Liver (tissue), 9 donors: ENCODE data around the gene TOGARAM2. TPM values are rescaled to one million over a fixed set of nuclear protein-coding genes. Genes with fewer than 3 reads are reported as not detected.

Source experiments
- DNase-seq: peaks from one replicate; pipeline ENCODE4 v3.0.0-alpha.2; 2017; ENCODE audit warnings: low spot score
- H3K27ac ChIP-seq, 2 donors: one replicate each; pipeline ENCODE4 v1.7.0; 2013; ENCODE audit warnings: inconsistent platforms in 2 of 2, low read length in 2 of 2, control low read depth in 1 of 2, low read depth in 1 of 2, mild to moderate bottlenecking in 1 of 2
- H3K27me3 ChIP-seq, 4 donors: one replicate each; pipeline versions ENCODE4 v1.6.1 to v1.7.0; 2013; ENCODE audit warnings: low read length in 3 of 4, inconsistent platforms in 1 of 4, mild to moderate bottlenecking in 1 of 4, moderate library complexity in 1 of 4; ENCODE audit not compliant: control insufficient read depth in 4 of 4, insufficient read depth in 4 of 4
- H3K36me3 ChIP-seq, 4 donors: one replicate each; pipeline versions ENCODE4 v1.6.1 to v1.7.0; 2013; ENCODE audit warnings: low read length in 3 of 4, mild to moderate bottlenecking in 3 of 4, low read depth in 1 of 4, moderate library complexity in 1 of 4; ENCODE audit not compliant: control insufficient read depth in 4 of 4, insufficient read depth in 3 of 4
- H3K4me1 ChIP-seq, 4 donors: one replicate each; pipeline versions ENCODE4 v1.6.1 to v1.7.0; 2013; ENCODE audit warnings: low read length in 3 of 4, mild to moderate bottlenecking in 3 of 4, moderate library complexity in 1 of 4; ENCODE audit not compliant: control insufficient read depth in 4 of 4, insufficient read depth in 4 of 4
- H3K4me3 ChIP-seq, 3 donors: one replicate each; pipeline versions ENCODE4 v1.6.1 to v1.7.0; 2013; ENCODE audit warnings: low read length in 3 of 3, control low read depth in 1 of 3, low read depth in 1 of 3, mild to moderate bottlenecking in 1 of 3
- H3K9ac ChIP-seq, 2 donors: one replicate each; pipeline ENCODE4 v1.7.0; 2013; ENCODE audit warnings: low read length in 2 of 2, mild to moderate bottlenecking in 2 of 2, moderate library complexity in 2 of 2, control low read depth in 1 of 2, low read depth in 1 of 2
- H3K9me3 ChIP-seq, 4 donors: one replicate each; pipeline versions ENCODE4 v1.6.1 to v1.7.0; 2013; ENCODE audit warnings: low read length in 3 of 4; ENCODE audit not compliant: control insufficient read depth in 4 of 4
- CTCF ChIP-seq: fragments of 150-350 bp; IDR thresholded peaks from 2 replicates; pipeline ENCODE4 v1.5.1; 2017; ENCODE audit warnings: improper control_type of control experiment, low read depth, low read length; ENCODE audit not compliant: missing input control
- EGR1 ChIP-seq, 2 donors: IDR thresholded peaks; 2 replicates each; pipeline ENCODE4 v1.6.1; 2016 to 2018; ENCODE audit warnings: antibody characterized with exemption in 2 of 2, low read depth in 2 of 2
- FOXA1 ChIP-seq: IDR thresholded peaks from 2 replicates; pipeline ENCODE4 v1.6.1; 2016; ENCODE audit warnings: antibody characterized with exemption
- FOXA2 ChIP-seq: IDR thresholded peaks from 2 replicates; pipeline ENCODE4 v1.6.1; 2016; ENCODE audit warnings: antibody characterized with exemption
- GABPA ChIP-seq, 2 donors: IDR thresholded peaks in 1 of 2; conservative IDR thresholded peaks in 1 of 2; 2 replicates each; pipeline ENCODE4 v1.6.1; 2016; ENCODE audit warnings: antibody characterized with exemption in 2 of 2, mild to moderate bottlenecking in 1 of 2, moderate library complexity in 1 of 2
- HNF4G ChIP-seq: IDR thresholded peaks from 2 replicates; pipeline ENCODE4 v1.6.1; 2016; ENCODE audit warnings: antibody characterized with exemption
- JUND ChIP-seq, 2 donors: IDR thresholded peaks; 2 replicates each; pipeline ENCODE4 v1.6.1; 2016; ENCODE audit warnings: antibody characterized with exemption in 2 of 2
- NR2F2 ChIP-seq: IDR thresholded peaks from 2 replicates; pipeline ENCODE4 v1.6.1; 2016; ENCODE audit warnings: antibody characterized with exemption
- RXRA ChIP-seq, 2 donors: IDR thresholded peaks; 2 replicates each; pipeline ENCODE4 v1.6.1; 2017 to 2018; ENCODE audit warnings: antibody characterized with exemption in 2 of 2, mild to moderate bottlenecking in 1 of 2
- TAF1 ChIP-seq: conservative IDR thresholded peaks from 2 replicates; pipeline ENCODE4 v1.6.1; 2016; ENCODE audit warnings: antibody characterized with exemption, mild to moderate bottlenecking
- ZBTB33 ChIP-seq: IDR thresholded peaks from 2 replicates; pipeline ENCODE4 v1.6.1; 2016; ENCODE audit warnings: antibody characterized with exemption
- WGBS: extraction: QIAGEN DNeasy Blood & Tissue Kit; methylation state at CpG from one replicate; pipeline ENCODE4 v1.1.7; 2013; 5-methylcytosine and 5-hydroxymethylcytosine counted together
- polyA plus RNA-seq, 2 donors: library from polyadenylated mRNA; stranded (reverse) in 1 of 2; unstranded in 1 of 2; fragments of 200-250 nt in 1 of 2; fragments of >200 nt in 1 of 2; fragmentation: Nextera tagmentation in 1 of 2; extraction: Ambion mirVana in 1 of 2; gene quantifications; one replicate each; pipeline versions ENCODE4 v1.2.1 to v1.2.3, GENCODE V29; 2013 to 2015
- total RNA-seq, 2 donors: library from RNA; depleted of rRNA; stranded (reverse); fragments of >200 nt; gene quantifications; one replicate each; pipeline ENCODE4 v1.2.3, GENCODE V29; 2014
- TF ChIP-seq, protein P1 (sequence below): IDR thresholded peaks from 2 replicates; pipeline ENCODE4 v1.6.1; 2016; ENCODE audit warnings: antibody characterized with exemption, mild to moderate bottlenecking
- donor health status: healthy.
- donor health status: healthy.
- donor health status: healthy.
- donor health status: healthy.
- donor health status: healthy.

TOGARAM2 gene
- total and polyA plus RNA-seq, 4 donors = 0.15 to 0.42 (median 0.19) TPM; not detected in 1

DNA sequence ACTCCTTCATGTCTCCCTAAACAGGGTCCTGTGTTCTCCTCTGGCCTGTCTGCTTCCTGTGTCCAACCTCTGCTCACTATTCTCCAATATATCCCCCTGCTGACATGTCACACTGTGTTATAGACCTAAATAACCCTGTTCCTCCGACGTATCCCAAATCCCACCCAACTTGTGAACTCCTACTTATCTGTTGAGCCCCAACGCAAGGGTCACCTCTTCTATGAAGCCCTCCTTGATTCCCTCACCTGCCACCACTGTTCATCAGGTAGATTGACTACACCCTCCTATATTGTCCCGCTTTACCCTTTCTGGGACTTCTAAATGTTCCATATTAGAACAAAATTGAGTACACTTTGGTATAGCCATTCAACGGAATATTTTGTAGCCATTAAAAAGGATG is 51.1 kb downstream of the TOGARAM2 start (continued):
- TF ChIP-seq, protein P1, sequence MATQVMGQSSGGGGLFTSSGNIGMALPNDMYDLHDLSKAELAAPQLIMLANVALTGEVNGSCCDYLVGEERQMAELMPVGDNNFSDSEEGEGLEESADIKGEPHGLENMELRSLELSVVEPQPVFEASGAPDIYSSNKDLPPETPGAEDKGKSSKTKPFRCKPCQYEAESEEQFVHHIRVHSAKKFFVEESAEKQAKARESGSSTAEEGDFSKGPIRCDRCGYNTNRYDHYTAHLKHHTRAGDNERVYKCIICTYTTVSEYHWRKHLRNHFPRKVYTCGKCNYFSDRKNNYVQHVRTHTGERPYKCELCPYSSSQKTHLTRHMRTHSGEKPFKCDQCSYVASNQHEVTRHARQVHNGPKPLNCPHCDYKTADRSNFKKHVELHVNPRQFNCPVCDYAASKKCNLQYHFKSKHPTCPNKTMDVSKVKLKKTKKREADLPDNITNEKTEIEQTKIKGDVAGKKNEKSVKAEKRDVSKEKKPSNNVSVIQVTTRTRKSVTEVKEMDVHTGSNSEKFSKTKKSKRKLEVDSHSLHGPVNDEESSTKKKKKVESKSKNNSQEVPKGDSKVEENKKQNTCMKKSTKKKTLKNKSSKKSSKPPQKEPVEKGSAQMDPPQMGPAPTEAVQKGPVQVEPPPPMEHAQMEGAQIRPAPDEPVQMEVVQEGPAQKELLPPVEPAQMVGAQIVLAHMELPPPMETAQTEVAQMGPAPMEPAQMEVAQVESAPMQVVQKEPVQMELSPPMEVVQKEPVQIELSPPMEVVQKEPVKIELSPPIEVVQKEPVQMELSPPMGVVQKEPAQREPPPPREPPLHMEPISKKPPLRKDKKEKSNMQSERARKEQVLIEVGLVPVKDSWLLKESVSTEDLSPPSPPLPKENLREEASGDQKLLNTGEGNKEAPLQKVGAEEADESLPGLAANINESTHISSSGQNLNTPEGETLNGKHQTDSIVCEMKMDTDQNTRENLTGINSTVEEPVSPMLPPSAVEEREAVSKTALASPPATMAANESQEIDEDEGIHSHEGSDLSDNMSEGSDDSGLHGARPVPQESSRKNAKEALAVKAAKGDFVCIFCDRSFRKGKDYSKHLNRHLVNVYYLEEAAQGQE = no peak
- TF ChIP-seq GABPA (IDR thresholded peaks at IDR 0.05 in 1 of 2, conservative IDR thresholded peaks at IDR 0.05 in 1 of 2) = no peak

- 58% methylated on average over 2 of the region's 2 CpGs for whole genome bisulfite sequencing
- DNase-seq = no peak
Observed at GRCh38 chr2:29033172-29033571, 52.1 kb downstream of the TOGARAM2 start.

GRCh38 chr2:29033656-29034055 is 52.6 kb downstream of the TOGARAM2 start:
- no peaks in the 10 kb centered on the region for H3K9me3 ChIP-seq
- H3K4me1 ChIP-seq = no peaks in the 10 kb centered on the region
- no peak overlapping the region for H3K27ac ChIP-seq
- H3K9ac ChIP-seq = no peak overlapping the region
- no peak for DNase-seq
- WGBS = 84% methylated on average over 6 of the region's 6 CpGs
- H3K27me3 ChIP-seq = no peaks in the 10 kb centered on the region
- H3K36me3 ChIP-seq = no peaks in the 10 kb centered on the region
- no peak overlapping the region for H3K4me3 ChIP-seq
- TF ChIP-seq FOXA1 (no peak), EGR1 (IDR thresholded peaks at IDR 0.05; ENCODE audit: low read depth in 2 of 2) (no peak), FOXA2 (no peak), ZBTB33 (no peak), NR2F2 (no peak), JUND (IDR thresholded peaks at IDR 0.05) (no peak), HNF4G (no peak), CTCF (no peak), RXRA (IDR thresholded peaks at IDR 0.05) (no peak), TAF1 (no peak)

More at GRCh38 chr2:29033172-29033571, 52.1 kb downstream of the TOGARAM2 start:
- Histone ChIP-seq H3K9ac (no peak overlapping the region), H3K27me3 (no peaks in the 10 kb centered on the region), H3K36me3 (no peaks in the 10 kb centered on the region), H3K9me3 (no peaks in the 10 kb centered on the region), H3K4me3 (no peak overlapping the region), H3K27ac (no peak overlapping the region), H3K4me1 (no peaks in the 10 kb centered on the region)
- TF ChIP-seq ZBTB33 = no peak
- TF ChIP-seq, protein P1 = no peak
